ENCODE data around the gene TGFBI.

TGFBI gene

DNA sequence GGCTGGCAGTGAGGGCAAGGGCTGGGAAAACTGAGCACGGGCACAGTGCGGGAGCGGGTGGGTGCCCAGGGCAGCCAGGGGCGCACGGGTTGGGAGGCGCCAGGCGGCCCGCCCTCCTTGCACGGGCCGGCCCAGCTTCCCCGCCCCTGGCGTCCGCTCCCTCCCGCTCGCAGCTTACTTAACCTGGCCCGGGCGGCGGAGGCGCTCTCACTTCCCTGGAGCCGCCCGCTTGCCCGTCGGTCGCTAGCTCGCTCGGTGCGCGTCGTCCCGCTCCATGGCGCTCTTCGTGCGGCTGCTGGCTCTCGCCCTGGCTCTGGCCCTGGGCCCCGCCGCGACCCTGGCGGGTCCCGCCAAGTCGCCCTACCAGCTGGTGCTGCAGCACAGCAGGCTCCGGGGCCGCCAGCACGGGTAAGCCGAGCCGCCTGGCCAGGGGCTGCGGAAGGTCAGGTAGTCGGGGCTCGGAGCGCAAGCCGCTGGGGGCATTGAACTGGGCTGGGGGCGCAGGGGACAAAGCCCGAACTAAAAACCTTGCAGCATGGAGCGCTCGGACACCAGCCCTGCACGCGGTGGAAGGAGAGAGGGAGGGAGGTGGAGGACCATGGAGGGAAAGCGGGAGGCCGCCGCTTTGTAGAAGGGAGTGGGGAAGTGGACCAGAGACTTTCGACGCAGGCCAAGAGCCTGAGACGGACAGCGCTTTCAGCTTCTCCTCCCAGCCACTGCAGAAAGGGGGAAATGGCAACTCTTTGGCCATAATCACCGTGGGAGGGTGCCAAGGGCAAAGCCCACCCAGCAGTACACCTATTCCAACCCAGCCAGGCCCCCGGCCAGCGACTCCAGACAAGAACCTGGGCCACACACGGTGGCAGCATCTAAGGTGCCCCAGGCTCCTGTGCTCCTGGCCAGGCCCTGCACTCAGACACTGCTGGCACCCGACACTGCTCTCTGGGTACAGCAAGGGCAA is at the start of gene TGFBI:
TSS of gene TGFBI (plus strand) at position 207 of the 961 bp plus-strand sequence. CDS start at position 275, 68 bp downstream.
- peak; percentile 81 for DNase-seq (ENCODE audit: low spot score)

DNA sequence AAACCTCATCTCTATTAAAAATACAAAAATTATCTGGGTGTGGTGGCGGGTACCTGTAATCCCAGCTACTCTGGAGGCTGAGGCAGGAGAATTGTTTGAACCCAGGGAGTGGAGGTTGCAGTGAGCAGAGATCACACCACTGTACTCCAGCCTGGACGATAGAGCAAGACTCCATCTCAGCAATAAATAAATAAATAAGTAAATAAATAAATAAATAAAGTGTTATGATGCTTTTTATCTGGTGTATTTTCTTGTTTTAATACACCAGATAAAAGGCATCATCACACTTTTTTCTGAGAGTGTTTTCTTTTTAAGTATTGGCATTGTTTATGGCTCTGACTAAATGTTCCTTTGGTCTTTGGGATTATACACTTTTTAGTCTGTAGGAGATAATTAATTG is 49.8 kb upstream of the TGFBI start:
- no peak for DNase-seq (ENCODE audit: low spot score)

DNA sequence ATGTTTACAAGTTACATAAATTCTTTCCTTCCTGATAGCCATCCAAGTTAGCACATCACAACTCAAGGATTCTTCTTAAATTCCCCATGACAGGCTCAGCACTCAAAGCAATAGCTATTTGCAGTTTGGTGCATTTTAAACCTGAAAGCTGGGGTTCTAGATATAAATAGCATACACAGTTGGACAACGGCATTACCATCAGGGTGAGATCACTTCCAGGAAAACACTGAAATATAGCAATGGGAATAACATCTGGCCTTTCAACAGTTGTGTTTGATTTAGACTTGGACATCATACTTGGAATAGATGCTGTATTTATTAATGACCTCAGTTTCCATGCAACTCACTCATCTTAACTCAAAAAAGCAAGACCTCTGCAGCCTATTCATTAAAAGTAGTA is 49.3 kb upstream of the TGFBI start:
- no peak for DNase-seq (ENCODE audit: low spot score)

DNA sequence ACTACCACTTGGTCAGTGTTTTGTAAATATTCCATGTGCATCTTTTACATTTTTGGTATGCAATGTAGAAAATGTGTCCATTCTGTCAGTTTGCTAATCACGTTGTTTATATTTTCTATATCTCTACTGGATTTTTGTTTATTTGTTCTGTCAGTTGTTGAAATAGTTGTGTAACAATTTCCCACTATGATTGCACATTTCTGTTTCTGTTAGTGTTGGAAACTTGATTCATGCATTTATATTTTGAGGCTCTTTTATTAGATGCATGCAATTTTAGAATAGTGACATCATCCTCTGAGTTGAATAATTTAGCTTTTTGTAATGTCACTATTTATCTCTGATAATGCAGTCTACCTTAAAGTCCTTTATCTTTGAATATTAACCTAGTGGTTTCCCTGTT is 48.2 kb upstream of the TGFBI start:
- no peak for DNase-seq (ENCODE audit: low spot score)

DNA sequence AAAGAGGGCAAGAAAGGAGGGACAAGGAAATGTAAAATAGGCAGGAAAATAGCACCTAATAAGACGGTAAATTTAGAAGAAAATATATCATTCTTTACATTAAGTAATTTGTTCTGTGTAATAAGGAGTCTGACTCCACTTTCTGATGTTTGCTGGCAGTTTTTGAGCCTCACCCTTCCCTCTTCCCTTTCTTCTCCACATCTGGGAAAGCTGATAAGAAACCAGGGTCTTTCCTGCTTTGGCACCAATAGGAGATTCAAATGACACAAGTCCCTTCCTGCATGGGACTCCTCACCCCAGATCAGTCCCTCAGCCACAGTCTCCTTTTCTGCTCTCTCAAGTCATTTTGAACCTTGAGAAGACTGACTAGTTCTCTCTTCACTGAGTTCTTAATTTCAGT is 42.8 kb upstream of the TGFBI start:
- no peak for DNase-seq (ENCODE audit: low spot score)

DNA sequence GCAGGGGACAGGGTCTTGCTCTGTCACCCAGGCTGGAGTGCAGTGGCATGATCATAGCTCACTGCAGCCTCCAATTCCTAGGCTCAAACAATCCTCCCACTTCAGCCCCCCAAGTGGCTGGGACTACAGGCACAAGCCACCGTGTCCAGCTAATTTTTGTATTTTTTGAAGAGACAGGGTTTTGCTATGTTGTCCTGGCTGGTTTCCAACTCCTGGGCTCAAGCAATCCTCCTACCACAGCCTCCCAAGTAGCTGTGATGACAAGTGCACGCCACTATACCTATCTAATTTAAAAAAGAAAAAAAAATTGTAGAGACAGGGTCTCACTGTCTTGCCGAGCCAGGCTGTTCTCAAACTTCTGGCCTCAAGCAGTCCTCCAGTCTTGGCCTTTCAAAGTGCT is 42.4 kb upstream of the TGFBI start:
- no peak for DNase-seq (ENCODE audit: low spot score)

DNA sequence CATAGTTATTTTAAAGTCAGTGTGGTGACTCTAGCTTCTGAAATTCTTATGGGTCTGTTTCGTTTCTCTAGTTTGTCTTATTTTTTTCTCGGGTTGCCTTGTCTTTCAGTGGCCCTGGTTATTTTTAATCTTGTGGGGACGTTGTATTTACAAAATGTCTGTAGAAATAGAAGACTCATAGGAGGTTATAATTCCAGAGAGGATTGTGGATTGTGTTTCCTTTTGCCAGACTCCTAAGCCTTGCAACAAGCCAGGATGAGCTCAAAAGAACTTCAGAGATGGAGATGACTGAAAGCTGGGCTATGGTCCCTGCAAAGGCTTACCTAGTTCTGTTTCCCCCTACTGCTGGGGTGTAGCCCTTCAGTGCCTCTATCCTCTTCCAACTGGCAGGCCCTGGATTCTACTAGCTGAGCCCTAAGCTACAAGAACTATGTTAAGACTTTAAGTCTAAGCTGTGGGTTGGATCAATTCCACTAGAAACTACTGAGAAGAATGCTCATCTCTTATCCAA is 41.8 kb upstream of the TGFBI start:
- no peak for DNase-seq (ENCODE audit: low spot score)

DNA sequence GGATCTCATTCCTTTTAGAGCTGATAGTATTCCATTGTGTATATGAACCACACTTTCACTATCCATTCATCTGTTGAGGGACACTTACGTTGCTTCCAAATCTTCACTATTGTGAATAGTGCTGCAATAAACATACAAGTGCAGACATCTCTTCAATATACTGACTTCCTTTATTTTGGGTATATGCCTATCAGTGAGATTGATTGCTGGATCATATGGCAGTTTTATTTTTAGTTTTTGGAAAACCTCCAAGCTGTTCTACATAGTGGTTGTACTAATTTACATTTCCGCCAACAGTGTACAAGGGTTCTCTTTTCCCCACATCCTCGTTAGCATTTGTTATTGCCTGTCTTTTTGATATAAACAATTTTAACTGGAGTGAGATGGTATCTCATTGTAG is 40.2 kb upstream of the TGFBI start:
- DNase-seq (ENCODE audit: low spot score): no peak

DNA sequence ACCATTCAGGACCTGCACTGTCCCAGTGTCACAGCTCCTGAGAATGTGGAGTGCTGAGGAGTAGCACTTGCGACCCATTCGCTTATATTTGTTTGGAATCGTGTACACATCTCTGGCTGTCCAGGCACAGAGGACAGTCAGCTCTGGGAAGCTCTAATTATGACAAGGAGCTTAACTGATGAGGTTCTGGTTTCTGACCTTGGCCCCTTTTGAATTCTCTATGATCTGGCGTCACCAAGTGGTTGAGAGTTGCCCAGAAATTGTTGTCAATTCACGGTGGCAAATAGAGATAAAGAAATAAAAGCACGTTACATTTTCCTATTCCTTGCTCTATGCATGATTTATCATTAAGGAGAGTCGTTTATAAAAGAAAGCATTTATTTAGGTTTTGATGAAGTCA is 39.1 kb upstream of the TGFBI start:
- no peak for DNase-seq (ENCODE audit: low spot score)

DNA sequence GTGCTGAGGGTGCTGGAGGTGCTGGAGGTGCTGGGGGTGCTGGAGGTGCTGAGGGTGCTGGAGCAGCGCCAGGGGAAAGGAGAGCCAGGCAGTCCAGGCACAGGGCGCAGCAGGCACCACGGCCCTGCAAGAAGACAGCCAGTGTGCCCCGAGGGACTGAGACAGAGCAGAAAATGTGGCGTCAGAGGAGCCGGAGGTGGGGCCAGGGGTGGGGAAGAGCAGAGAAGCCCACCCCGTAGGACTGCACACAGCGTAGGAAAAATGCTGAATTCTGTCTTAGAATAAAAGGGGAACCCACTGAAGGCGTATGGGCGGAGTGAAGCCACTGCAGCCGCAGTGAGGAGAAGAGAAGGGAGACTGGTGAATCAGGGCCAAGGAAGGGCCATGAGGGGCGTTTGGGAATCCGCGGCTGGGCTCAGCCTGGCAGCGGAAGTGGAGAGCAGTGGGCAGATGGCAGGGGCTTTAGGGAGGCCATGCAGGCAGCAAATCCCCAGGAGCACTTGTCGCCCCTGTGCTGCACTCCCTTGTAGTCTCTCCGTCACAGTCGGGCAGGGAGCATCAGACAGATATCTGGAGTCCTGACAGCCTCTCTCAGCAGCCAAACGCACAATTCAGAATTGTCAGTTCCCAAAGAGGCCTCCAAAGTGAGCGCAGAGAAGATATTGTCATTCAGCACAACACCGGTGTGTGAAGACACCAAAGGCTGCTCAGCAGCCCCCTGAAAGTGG is 38.1 kb upstream of the TGFBI start:
- no peak for DNase-seq (ENCODE audit: low spot score)

DNA sequence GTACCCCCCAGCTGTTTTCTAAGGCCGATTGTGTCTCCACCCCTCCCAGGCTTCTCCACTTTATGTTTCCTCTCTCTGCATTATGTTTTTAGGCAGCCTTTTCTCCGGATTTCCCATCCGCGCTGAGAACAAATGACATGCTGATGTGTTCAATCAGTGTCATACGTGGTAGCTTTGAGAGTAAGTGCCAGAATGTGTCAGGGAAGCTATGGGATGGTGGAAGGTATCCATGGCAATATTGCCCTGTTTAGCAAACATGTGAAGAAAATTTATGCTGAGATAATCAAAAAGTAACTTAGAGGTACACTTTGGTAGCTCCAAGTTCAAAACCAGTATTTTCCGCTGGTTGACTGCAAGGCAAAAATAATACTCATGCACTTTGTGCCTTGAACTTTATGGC is 37.4 kb upstream of the TGFBI start:
- no peak for DNase-seq (ENCODE audit: low spot score)

DNA sequence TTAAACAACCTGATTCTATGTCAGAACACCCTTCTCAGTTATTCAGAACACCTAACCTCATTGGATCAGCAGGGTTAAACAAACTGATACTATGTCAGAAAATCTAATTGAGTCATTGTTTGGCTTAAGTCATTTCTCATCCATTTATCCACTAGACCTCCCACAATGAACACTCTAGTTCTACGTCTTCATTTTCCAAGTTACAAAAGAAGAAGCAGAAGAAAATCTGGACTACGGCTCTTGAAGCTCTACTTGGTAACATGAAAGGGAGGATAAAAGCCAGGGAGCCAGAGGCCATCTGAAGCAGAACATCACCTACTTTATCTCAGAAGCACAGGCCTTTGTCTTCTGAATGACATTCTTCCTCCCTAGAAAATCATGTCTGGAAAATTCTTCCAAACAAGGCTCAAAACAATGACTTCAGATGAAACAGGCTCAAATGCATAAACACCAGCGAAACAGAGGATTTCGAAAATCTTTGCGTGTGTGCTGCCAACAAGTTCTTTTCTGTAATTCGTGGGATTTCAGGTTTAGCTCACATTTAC is 35.4 kb upstream of the TGFBI start:
- no peak for DNase-seq (ENCODE audit: low spot score)

DNA sequence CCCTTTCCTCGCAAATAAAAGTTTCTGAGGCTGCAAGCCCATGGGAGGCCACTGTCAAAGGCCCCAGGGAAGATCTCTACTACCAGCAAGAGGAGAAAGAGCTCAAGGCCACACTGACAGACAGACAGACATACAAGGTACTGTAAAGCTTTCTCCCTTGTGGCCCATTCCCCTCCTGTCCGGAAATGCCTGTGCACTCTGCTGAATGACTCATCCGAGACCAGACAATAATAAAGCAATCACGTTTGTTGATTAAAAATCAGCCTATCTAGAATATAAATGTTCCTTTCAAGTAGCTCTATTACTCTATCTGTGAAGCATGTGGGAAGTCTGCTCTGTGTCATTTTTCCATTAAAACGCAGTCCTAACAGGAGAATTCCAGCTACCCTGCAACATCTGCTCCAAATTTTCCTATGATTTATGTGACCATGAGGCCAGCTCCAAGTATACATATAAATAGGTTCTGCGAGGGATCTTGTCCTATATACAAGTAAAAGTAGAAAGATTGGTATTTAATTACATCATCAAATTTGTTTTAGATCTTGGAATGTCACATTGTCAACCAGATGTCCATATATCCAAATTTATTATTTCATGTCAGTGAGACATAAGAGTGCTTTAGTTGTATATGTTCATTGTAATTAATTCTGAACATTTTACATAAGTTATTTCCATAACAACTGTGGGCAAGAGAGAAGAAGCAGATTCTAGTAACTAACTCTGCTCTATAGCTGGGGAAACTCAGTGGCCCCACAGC is 34.7 kb upstream of the TGFBI start:
- DNase-seq (ENCODE audit: low spot score): no peak

DNA sequence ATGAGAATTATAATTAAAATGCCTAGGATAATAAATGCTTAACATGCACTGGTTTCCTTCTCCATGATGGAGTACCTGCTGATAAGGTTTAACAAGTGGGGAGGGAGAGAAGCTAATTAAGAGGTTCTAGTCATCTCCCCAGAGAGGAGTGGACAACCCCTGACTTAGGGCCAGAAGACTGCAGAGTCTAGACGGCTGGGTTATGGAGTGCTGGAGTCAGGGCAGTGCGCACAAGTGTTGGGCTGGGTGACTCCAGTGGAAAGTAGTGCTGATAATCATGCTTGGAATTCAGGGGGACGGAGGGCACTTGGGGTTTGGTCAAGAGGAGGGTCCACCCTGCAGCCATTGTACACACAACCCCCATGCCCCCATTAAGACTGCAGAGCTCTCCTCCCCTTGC is 32.8 kb upstream of the TGFBI start:
- DNase-seq (ENCODE audit: low spot score): no peak

DNA sequence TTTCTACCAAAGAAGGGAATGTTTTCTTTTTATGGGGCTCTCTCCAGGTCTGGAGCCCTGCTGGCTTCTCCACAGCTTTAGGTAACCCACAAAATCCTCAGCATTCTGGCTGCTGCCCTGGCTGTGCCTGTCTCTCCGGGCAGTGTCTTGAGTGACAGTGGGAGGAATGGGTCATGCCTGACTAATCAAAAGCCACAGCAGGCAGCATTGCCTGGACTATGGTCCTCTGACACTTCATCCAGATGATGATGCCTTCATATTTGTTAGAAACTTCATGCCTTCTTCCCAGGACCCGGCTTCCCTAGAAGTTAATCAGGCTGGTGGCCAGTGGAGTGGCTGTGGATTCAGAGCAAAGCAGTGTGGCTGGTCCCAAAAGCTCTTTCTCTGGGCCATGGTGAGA is 32.2 kb upstream of the TGFBI start:
- DNase-seq (ENCODE audit: low spot score): no peak

DNA sequence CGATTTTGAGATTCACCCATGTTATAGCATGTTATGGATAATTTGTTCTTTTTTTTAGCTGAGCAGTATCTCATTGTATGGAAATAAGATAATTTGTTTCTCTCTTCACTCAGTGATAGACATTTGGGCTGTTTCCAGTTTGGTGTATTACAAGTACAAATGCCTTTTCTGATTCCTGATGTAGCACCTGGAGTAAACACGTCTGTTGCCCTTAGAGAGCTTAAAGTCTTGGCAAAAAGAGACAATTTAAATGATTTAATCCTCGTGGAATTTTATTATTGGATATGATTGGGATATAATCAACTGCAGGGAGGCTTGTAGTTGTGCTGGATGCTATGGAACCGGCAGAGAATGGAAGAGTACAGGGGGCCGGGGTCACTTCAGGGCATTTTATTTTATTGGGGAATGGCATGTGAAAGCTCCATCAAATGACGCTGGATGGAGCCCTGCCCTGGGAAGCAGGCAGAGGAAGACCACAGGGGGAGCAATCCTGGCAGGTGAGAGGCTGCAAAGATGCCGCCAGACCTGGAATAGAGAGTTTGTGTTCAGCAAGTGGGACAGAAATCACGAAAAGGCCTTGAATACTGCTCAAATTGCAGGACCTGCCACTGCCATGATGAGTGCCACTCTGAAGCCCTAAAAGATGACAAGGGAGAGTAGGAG is 31.0 kb upstream of the TGFBI start:
- DNase-seq (ENCODE audit: low spot score): no peak

DNA sequence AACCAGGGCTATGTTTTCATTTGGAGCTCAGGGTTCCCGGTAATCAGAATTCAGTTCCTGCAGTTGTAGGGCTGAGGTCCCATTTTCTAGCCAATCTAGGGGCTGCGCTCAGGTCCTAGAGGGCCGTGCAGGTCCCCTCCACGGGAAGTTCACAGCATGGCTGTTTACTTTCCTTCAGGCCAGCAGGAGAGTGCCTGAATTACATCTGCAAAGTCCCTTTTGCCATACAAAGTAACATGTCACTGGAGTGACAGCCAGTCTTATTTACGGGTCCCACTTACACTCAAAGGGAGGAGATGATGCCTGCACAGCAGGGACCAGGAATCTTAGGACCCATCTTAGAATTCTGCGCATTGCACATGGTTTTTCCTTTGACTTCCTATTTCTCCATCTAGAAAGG is 29.9 kb upstream of the TGFBI start:
- DNase-seq (ENCODE audit: low spot score): no peak

DNA sequence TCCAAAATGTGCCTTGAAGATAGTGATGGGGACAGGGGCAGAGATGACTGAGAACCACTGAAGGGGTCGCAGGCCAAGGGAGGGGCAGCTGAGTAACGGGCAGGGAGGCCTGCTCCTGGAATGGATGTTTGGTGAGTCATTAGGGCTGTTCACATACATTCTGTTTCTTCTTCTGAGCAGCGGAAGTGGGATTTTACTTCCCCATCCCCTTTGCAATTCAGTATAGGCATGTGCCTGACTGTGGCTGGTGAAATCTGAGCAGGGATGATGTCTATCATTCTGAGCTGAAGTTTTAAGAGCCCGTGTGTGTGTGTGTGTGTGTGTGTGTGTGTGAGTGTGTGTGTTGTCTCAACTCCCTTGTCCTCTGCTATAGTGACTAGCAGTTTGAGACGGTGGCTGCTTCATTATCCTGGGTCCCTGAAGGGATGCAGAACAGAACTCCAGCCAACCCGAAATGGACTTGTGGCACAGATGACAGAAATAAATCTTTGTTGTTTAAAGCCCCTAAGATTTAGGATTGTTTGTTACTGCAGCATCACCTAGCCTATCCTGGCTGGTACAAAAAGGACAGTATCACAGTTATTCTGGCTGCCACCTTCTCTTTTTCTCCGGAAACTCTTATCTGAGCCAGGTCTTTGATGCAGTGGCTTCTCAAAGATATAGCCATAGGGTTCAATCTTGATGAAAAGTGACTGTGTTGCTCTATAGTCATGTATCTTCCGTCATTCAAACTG is 29.2 kb upstream of the TGFBI start:
- no peak for DNase-seq (ENCODE audit: low spot score)

DNA sequence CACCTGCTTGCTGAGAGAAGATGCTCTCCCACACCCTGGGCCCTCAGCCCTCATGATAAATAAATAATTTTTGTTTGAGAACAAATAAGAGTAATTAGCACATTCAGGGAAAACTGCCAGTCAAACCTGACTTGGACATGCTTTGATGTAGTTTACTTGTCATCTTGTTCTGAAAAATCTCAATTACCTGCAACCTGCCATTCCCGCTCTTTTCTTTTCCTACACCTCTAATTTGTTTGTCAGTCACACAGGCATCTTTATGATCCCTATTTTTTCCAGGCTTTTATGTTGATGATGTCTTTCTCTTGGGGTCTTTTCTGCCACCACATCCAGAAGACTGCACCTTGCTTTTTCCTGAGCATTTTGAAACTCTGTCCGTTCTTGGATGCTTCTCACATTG is 28.6 kb upstream of the TGFBI start:
- DNase-seq (ENCODE audit: low spot score): no peak

DNA sequence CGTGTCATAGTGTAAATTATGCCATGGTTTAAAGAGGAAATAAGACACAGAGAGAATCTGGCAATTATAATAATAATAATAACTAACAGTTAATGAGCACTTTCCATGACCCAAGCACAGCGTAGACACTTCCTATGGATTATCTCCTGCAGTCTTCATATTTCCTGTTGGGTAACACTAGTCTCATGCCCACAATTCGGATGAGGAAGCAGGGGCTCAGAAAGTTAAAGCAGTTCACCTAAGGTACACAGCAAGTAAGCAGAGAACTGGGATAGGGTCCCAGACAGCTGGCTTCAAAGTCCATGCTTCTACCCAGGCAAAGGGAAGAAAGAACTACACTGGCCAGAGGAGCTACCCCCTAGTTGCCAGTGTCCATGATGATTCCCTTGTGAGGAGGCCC is 27.9 kb upstream of the TGFBI start:
- no peak for DNase-seq (ENCODE audit: low spot score)

DNA sequence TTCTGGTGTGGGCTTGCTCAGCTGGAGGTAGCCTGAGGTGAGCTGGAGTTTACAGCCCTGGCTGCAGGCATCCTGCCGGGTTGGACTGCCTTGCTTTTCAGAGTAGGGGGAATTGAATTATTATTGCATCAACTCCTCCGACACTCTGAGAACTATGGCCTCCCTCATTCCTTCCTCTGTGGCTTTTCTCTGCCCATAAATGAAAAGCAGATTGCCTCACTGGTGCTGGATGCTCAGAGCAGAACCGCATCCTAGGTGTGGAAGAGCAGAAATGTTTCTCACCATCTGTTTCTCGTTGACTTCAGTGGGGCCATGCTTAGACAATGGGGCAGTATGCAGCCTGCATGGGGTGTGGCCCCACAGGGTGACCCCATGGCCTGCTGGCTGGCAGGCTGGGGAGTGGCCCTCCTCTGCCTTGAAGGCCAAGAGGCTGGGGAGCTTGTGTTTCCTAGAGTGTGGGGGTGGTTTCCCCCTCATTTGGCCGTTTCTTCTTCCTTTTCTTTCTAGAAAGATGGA is 27.3 kb upstream of the TGFBI start:
- DNase-seq (ENCODE audit: low spot score): no peak
